Stimulated activated CD8-positive, alpha-beta memory T cell treated with anti-CD3 and anti-CD28 coated beads, Interleukin-4, amount 100 ng/mL, for 1 hour (primary cell): Measurements from ENCODE around the gene TRMT2A.

Experiments used
- DNase-seq, 2 donors: peaks; one replicate each; pipeline ENCODE4 v3.0.0-alpha.2; 2020; ENCODE audit warnings: low read depth in 2 of 2, low spot score in 1 of 2

The TRMT2A gene

DNA sequence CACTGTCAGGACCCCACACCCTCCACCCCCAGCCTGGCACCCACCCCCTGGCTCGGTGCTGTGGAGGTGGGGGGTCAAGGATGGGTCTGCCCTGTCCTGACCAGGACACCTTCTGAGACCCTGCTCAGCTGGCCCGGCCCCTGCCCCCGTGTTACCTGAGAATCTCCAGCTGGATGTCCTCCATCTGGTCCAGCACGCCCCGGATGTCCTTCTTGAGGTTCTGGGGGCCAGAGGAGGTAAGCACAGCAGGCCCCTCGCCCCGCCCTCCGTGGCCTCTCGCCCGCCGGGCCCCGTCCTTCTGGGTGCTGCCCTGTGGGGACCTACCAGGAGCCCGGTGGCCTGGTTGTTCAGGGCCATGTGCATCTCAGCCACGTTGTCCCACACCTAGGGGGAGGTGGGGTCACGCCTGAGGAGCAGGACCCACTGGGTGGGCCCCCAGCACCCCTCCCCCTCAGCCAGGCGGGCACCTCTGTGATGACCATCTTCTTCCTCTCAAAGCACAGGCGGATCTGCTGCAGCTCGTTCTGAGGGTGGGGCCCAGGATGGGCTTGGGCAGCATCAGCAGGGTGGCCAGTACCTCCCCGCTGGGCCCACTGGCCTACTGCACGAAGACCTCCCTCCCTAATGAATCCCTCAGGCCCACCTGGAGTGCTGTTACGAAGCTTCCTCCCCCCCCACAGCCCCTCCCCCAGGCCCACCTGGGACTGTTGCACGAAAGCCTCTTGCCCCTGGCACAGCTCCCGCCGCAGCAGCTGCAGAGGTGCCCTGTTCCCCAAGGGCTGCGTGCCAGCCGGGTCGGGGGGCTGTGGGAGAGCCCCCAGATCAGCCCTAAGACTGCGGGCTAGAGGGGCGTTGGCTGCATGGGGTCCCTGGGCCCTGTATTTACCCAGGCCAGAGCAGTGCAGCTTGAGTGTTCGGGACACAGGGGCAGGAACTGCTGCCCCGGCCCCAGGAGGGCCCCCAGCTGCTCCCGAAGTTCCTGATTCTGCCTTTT, 32.5 kb upstream of the TRMT2A start:
- no peak for DNase-seq

DNA sequence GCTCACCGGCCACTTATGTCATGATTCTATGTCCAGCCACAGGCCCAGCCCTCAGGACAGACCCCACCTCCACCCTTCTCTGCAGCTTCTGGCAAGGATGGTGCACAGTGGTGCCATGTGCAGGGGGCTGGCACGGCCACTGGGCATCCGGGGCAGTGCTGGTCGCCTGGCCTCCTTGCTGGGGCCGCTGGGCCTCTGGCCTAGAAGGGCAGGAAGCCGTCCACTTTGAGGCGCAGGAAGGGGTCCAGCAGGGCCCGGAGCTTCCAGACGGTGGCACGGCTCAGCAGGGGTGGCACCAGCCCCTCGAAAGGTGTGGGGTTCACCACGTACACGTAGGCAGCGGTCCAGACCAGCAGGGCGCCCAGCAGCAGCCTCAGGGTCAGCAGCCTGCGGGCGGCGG, 31.4 kb upstream of the TRMT2A start:
- DNase-seq = no peak

DNA sequence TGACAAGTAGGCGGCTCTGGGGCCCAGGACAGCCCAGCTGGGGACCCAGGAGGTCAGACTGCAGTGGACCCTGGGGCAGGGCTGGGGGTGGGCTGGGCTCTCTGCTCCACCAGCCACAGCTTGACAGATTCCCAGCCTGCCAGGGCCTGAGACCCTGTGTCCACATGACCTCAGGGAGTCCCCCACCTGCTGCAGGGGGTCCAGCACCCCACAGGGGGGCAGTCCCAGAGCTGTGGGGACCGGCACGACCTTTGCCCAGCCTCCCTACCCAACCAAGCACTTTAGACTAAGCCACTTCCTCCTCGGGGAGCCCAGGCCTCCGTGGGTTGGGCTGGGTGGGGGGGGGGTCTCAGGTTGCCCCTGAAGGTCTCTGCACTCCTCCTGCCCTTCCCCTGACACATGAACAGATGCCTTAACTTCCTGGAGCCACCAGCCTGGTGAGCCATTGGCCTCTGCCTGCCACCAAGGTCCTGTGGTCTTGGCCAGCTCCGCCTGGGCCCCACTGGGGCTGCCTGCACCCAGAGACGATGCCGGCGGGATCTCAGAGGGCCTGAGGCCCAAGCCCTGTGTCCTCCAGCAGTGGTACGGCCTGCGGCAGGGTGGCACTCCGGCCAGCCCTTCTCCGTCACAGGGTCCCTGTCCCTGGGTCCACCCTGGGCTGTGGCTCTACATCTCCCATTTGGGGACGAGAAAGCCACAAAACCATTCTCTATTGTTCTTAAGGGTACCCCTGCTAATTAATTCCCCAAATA, 30.4 kb upstream of the TRMT2A start:
- no peak for DNase-seq

DNA sequence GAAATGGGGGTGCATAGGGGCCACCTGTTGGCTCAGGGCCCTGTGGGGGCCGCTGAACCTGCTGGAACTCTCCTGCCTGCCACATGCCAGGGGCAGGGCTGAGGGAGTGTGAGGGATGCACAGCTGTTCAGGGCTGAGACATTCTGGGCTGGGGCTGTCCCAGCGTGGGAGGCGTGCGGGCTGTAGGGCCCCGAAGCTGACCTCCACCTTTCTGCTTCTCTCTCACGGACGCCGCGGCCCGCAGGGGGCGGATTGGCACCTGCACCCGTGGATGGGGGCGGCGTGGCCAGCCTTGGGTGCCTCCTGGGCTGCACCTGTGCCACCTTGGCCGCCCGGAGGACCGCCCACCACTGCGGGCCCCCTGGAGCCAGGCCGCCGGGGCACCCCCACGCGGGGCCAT, 29.8 kb upstream of the TRMT2A start:
- no peak for DNase-seq

DNA sequence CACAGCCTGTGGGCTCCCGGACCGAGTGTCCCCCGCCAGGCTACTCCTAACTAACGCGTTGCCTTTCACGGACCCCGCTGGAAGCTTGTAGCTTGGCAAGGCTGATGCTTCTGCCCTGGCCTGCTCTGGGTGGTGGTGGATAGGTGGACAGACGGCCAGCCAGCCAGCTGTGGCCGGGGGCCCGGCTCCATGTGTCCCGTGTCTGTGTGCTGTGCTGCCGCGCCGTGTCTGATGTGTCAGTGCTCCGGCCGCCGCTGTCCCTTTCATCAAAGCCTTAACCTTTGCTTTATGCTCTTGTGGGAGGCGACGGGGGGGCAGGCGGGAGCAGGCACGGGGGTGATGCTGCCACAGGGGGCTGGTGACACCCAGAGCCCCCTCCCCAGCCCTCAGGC, 28.8 kb upstream of the TRMT2A start:
- no peak for DNase-seq

DNA sequence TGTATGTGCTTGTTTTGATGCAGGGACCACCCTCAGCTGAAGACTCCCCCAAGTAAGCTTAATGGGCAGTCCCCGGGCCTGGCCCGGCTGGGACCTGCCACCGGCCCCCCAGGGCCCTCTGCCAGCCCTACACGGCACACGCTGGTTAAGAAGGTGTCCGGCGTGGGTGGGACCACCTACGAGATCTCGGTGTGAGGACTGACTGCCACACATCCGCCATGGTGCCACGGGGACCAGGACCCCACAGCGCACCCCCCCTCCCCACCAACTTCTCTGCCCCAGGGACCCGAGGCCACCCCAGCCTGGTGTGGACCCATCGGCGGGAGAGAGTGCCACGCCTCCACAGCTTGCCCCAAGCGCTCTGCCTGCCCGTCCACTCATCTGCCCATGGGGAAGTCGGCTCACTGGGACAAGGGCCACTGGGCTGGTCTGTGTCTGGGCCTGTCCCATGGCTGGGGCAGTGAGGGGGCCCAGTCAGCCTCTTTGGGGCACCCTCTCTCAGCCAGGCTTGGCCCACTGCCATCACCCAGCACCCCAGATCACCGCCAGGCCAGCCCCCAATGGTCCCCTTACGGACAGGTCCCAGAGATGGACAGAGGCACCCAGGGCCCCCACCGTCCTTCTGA, 28.3 kb upstream of the TRMT2A start:
- DNase-seq = no peak

DNA sequence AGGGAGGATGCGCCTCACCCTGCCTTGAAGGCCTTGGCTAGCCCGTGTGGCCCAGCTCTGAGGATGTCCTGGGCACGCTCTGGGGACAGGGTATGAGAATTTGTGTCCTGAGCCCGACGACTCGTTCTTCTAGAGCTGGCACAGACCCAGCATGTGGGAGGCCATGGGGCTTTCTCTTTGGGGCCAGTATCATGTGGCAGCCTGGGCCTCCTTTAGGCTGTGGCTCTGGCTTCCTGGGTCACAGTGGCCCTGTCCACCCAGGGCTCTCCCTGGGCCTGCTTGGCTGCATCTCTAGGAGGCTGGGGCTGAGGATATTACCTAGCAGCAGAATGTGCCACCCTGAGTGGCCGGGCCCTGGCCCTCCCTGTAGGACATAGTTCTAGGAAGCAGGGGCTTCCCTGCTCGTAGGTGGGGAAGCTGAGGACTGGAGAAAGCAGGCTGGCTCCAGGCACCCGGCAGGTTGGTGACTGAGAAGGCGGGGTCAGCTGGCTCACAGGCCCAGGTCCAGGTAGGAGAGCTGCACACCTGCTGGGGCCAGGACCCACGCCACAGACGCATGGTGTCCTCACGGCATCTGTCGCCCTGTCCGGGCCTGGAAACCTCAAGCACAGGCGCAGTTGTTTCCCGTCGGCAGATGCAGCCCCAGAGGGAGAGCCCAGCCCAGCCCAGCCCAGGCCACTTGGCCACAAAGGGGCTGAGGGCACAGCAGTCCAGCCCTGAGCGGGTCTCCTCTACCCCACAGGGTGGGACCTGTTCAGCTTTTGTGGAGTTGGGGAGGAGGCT, 27.0 kb upstream of the TRMT2A start:
- DNase-seq = no peak

DNA sequence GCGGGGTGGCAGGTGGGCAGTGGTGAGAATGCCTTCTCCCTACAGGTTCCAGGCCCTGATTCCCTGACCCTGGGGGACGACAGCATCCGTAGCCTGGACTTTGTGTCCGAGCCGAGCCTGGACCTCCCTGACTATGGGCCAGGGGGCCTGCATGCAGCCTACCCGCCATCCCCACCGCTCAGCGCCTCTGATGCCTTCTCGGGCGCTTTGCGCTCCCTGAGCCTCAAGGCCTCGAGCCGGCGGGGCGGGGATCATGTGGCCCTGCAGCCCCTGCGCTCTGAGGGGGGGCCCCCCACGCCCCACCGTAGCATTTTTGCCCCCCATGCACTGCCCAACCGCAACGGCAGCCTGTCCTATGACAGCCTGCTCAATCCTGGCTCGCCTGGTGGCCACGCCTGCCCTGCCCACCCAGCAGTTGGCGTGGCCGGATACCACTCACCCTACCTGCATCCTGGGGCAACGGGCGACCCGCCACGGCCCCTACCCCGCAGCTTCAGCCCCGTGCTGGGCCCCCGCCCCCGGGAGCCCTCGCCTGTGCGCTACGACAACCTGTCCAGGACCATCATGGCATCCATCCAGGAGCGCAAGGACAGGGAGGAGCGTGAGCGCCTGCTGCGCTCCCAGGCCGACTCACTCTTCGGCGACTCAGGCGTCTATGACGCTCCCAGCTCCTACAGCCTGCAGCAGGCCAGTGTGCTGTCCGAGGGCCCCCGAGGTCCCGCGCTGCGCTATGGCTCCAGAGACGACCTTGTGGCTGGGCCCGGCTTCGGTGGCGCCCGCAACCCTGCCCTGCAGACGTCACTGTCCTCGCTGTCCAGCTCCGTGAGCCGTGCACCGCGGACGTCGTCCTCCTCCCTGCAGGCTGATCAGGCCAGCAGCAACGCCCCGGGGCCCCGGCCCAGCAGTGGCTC, 25.9 kb upstream of the TRMT2A start:
- DNase-seq = no peak

DNA sequence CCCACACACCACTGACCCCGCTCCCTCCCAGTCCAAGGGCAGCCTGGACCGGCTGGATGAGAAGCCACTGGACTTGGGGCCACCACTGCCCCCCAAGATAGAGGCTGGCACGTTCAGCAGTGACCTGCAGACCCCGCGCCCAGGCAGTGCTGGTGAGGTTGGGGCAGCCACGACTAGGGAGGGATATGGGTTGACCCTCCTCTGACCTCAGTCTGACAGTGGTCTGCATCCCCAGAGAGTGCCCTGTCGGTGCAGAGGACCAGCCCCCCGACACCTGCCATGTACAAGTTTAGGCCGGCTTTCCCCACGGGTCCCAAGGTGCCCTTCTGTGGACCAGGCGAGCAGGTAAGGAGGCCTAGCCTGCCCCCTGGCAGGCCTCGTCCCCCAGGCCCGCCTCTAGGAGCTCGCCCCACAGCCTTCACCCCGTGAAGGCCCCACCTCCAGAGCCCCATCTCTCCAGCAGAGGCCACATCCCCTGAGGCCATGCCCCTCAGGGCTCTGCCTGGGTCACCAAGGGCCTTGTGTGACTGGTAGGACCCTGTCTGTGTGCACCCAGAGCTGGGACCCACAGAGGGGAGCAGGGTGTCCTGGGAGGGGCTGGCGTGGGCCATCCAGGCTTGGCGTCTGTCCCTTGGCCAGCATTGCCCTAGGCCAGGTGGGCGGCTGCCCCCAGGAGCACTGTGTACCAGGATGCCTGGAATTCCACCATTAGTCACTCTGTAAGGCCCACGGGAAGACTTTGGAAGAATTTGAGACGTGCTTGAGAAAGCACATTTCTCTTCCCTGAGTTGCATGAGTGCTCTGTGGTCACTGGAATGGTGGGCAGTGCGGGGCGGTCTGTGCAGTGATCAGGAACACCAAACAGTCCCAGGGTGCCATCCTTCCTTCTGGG, 24.4 kb upstream of the TRMT2A start:
- DNase-seq = no peak

DNA sequence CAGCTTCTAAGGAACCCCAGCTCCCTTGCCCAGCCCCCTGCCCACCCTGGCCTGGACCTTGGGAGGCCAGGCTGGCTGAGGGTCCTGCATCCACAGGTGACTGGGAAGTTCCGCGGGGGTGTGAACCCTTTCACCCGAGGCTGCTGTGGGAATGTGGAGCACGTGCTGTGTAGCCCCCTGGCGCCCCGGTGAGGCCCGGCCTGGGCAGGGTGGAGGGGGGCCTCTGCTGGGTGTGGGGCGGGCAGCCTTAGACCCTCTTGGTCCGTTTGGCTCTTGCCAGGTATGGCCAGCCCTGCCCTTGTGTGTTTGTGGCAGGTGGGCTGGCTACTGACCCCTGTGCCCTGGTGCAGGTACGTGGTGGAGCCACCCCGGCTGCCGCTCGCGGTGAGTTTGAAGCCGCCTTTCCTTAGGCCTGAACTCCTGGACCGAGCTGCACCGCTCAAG, 23.5 kb upstream of the TRMT2A start:
- no peak for DNase-seq

DNA sequence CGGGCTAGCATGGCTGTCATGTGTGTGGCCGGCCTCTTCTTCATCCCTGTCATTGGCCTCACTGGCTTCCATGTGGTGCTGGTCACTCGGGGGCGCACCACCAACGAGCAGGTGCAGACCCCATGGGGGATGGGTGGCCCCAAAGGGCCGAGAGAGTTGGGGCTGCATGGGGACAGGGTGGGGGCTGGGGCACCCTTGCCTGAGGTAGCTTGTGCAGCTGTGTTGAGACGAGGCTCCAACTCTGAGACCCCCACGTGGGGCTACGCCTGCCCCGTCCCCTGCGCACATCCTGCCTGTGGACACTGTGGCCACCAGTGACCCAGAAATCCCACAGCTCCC, 23.1 kb upstream of the TRMT2A start:
- no peak for DNase-seq

DNA sequence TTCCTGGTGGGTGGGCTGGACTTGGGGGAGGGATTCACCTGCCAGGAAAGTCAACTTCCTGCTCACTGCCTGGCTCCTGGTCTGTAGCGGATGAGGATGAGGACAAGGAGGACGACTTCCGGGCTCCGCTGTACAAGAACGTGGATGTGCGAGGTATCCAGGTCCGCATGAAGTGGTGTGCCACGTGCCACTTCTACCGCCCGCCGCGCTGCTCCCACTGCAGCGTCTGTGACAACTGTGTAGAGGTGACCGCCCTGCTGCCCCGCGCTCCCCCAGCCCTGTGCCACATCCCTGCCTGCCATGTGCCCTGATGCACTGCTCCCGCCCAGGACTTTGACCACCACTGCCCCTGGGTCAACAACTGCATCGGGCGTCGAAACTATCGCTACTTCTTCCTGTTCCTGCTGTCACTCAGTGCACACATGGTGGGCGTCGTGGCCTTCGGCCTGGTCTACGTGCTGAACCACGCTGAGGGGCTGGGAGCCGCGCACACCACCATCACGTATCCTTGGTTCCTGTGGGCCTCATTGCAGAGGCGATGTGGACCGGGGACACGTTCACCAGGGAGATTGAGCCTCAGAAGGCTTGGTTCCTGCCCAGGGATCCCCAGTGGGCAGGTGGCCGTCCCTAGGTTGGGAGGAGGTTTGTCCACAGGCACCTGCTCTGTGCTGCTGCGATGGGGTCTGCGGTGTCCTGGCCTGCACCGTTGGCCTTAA, 22.5 kb upstream of the TRMT2A start:
- no peak for DNase-seq

DNA sequence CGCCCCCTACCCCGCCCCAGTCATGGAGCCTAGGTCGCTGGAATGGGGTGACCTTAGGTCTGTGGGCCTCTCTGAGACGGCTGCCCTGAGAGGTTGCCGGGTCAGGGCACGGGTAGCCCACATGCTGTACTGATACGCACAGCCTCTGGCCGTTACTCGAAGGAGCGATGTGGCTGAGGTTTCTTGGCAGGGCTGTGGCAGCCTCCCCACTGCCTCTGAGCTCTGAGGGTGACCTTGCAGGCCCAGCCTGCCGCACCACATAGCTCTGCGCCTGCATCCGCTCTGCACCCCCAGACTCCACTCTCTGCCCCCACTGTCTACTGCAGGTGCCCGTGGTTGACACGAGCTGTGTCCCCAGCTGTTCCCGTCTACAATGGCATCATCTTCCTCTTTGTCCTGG, 21.8 kb upstream of the TRMT2A start:
- DNase-seq = no peak

DNA sequence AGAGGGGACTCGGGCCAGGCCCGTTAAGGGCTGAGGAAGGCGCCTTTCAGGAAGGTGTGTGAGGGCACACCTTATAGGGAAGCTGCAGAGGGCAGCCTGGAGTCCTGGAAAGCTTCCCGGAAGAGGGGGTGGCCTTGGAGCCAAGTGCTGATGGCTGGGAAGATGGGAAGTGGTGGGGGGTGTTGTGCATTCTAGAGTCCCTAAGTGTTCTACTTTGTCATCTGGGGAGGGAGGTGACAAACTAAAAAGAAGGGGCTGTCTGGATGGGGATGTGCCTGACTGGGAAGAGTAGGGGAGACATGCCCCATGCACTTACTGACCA, 21.4 kb upstream of the TRMT2A start:
- no peak for DNase-seq

DNA sequence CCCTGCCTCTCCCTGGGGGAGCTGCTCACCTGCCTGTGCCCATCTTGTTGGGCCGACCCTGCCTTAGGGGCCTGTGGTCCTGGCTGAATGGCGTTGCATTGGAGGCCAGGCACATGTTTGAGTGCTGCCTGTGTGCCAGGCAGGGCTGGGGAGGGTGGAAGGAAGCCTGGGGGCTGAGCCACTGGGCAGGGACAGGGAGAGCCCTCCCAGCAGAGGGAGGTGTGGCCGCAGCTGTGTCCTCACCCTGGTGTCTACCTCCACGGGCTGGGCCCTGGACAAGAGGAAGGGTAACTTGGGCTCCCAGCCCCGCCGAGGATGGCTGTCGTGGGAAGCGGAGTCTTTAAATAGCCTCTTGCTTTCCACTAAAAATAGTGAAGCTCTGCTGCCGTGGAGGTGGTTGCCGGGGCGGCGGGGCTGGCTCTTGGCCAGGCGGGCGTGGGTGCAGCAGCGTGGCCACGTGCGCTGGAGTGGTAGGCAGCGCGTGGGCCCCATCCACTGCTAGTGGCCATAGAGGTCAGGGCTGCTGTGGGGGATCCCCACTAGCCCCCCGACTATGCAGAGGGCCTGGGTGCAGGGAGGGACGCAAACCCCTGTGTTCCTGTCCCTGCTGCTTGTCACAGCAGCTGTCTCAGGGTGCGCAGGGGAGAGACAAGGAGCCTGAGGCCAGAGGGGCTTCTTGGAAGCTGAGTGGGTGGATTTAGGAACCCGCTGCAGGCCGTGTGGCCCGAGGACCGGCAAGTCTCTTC, 20.8 kb upstream of the TRMT2A start:
- no peak for DNase-seq

DNA sequence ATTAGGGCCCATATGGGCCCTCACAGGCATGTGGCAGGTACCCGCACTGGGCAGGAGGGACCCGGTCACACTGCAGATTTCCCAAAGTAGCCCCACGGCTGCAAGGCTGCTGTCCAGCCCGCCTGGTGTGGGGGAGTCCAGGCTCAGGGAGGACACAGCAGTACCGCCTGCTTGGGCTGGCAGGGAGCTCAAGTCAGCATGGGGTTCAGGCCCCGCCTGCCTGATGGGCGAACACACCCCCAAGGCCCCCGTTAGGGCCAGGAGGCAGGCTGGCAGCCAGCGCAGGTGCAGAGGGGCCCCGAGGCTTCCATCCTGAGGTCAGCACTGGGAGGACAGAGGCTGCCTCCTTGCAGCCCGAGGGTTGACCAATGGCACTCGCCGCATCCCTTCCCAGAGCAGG, 20.1 kb upstream of the TRMT2A start:
- DNase-seq = no peak

DNA sequence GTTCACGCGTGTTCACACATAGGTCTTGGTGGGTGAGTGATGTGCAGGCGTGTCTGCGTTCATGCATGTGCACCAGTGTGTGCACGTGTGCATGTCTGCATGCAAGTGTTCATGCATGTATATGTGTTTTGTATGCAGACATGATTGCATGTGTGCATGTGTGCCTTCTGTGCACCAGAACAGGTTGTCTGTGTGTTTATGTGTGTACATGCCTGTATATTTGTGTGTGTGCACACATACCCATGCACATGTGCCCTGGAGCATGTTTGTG, 19.5 kb upstream of the TRMT2A start:
- no peak for DNase-seq
